GM18519 (cell line): ENCODE results near the gene CRY2.

Experiments
- ATAC-seq: cut with Tn5 transposase; IDR thresholded peaks from one replicate; pipeline ENCODE4 v1.9.1; 2021; ENCODE audit warnings: mild to moderate bottlenecking, moderate library complexity; ENCODE audit not compliant: unreplicated experiment, low FRiP score

Gene CRY2

DNA sequence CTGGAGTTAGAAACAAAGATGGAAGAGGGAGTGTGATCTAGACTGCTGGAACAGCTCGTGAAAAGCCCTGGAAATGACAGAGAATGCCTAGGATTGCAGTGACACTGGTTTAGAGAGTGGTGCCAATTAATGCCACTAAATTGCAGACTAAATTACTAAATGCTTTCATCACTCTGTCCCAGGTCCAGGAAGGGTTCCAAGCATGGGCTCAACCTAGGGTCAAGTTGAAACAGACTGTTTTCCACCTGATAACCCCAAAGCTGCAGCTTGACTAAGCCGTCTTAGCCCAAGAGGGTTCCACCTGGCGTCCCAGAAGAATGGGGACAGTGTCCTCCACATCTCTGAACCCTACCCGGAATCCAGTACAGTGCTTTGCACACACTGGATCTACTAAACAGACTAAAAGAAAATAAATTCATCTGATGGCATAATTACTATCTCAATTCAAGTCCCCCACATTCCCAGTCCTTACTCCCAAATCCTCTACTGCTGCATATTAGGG lies 1.1 kb upstream of the CRY2 start:
- no peak for ATAC-seq

- no peak for ATAC-seq
These were observed 639 bp downstream of the CRY2 start for GRCh38 chr11:45847911-45848316.

- ATAC-seq, result no peak
These were observed 1.4 kb downstream of the CRY2 start for GRCh38 chr11:45848654-45849081.

DNA sequence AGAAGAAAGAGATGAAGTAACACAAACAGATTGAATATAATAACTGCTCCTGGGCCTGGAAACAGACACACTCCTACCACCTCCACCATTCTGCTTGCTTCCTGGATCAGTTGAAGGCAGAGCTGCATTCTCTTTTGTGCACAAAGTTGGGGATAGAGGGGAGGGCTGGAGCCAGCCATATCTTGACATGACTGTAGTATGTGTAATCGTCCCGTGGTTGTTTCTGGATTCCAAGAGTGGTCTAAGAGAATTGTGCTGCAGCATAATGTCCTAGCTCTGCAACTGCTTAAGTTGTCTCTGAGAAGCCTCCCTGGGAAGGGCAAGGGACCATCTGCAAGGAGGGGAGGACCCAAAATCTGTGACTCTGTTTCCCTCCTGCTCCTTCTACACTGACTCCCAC lies 3.2 kb downstream of the CRY2 start:
- ATAC-seq, result no peak

DNA sequence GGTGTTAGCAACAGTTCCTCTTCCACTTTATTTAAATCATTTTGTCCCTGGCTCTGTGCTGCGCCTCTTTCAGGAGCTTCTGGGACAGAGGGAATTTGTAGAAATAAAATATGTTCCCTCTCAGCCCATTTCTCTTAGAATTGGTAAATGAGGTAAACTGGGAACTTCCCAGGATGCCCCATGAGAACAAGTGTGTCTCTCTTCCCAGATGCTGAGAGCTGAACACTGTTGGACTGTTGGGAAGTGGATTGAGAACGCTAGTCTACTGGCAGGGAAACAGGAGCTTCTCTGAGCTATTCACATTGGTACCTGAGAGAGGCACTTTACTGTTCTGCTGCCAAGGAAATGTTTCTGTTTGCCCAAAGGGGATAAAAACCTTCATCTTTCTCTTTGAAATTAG lies 4.0 kb downstream of the CRY2 start:
- no peak for ATAC-seq

- no peak for ATAC-seq
These were observed 4.9 kb downstream of the CRY2 start for GRCh38 chr11:45852018-45852711.

DNA sequence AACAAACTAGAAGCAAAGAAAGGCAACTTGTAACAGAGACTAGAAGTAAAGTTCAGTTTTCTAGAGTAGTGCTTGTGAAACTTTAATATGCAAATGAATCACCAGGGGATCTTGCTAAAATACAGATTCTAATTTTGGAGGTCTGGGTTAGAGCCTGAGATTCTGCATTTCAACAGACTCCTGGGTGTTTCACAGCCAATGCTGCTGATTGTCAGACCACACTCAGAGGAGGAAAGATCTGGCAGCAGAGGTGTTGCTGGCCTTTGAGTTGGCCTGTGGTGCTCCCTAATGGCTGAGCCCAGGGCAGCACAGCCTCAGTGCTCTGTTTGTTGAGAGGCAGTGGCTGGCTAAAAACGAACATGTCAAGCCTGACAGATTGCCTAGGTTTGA lies 5.4 kb downstream of the CRY2 start:
- ATAC-seq, result no peak

GRCh38 chr11:45853332-45854219 lies 6.3 kb downstream of the CRY2 start:
- ATAC-seq, result no peak

DNA sequence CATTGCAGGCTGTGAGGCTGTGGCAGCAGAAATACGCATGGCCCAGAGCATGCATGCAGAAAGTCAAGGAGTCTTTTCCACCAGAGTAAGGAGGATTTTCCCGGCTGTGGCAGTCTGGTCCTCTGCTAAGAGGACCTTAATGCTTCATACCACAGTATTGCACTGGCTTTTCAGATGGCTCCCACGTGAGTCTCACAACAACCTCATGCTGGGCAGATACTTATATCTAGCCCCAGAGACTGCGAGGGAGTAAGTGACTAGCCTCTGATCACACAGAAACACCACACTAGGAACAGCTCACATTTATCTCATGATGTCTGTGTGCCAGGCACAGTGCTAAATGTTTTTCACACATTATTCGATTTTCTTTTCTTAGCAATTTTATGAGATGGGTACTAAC lies 8.0 kb downstream of the CRY2 start:
- no peak for ATAC-seq

DNA sequence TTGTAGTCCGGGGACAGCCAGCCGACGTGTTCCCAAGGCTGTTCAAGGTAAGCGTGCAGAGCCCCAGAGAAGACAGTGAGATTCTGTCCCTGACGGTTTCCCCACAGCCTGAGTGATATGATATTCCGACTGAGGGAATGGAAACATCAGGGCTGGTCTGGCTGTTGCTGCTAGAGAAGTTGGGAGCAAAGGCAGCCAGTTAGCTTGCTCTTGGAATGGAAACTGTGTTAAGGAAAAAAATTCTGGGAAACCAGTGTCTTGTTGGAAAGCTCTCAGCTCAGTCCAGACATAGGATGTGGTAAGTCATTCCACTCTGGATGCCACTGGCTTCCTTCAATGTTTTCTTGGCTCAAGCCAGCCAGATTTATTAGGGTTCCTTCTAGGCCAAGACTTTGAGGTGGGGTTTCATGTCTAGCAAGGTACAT lies 8.8 kb downstream of the CRY2 start:
- no peak for ATAC-seq

DNA sequence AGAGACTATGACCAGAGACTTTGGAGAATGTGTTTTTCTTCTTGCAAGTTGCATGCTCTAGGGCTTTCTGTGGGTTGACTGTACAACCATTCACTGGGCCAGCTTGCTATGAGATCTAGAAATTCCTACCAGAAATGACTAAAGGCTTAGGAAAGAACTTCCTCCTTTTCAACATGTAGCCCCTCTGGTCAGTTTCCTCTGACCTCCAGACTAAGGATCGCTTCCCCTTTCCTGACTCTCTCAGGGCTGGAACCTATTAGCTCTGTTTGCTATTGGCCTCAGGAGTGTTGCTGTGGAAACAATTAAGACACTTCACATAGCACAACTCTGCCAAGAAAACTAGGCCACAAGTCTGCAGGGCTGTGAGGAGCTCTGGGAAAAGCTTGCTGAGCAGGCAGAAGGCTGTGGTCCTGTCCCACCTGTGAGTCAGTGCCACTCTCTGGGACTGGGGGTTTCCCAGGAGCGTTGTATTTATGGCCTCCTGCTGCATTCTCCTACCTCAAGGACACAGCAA lies 10.7 kb downstream of the CRY2 start:
- no peak for ATAC-seq

DNA sequence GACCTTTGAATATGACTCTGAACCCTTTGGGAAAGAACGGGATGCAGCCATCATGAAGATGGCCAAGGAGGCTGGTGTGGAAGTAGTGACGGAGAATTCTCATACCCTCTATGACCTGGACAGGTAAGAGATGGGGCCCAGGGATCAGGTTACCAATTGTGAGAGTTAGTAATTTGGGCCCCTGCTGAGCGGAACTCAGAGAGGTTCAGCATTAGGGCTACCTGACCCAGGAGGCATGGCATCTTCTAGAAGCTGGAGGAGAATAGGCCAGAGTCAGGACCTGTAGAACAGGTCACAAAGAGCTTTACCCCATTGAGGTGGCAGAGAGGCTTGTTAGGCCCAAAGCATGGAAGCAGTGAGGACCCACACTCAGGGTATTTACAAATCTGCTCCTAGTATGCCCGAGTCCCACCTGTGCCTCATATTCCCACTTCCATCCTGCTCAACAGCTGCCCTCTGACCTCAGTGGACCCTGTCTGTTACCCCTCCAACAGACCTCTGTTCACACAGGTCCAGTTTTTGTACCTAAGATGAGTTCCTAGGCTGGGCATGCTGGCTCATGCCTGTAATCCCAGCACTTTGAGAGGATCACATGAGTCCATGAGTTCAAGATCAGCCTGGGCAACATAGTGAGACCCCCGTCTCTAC lies 11.6 kb downstream of the CRY2 start:
- no peak for ATAC-seq

- ATAC-seq, result no peak
These were observed 12.4 kb downstream of the CRY2 start for GRCh38 chr11:45859661-45860140.

DNA sequence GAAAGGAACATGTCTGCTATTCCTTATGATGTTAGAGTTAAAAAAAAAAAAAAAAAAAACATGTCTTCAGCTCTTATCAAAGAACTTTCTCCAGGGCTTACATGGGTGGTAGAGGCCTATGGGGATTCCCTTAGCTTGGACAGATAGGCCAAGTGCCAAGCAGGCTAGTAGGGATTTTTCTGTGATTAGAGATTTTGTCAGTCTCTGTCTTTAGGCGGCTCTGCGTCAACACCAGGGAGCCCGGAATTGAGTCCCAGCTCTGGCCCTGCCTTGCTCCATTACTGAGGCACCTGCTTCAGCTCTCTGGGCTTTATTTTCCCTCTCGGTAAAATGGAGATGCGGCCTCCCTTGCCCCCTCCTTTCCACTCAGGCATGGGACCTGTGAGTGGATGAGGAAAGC lies 13.1 kb downstream of the CRY2 start:
- ATAC-seq, result no peak

DNA sequence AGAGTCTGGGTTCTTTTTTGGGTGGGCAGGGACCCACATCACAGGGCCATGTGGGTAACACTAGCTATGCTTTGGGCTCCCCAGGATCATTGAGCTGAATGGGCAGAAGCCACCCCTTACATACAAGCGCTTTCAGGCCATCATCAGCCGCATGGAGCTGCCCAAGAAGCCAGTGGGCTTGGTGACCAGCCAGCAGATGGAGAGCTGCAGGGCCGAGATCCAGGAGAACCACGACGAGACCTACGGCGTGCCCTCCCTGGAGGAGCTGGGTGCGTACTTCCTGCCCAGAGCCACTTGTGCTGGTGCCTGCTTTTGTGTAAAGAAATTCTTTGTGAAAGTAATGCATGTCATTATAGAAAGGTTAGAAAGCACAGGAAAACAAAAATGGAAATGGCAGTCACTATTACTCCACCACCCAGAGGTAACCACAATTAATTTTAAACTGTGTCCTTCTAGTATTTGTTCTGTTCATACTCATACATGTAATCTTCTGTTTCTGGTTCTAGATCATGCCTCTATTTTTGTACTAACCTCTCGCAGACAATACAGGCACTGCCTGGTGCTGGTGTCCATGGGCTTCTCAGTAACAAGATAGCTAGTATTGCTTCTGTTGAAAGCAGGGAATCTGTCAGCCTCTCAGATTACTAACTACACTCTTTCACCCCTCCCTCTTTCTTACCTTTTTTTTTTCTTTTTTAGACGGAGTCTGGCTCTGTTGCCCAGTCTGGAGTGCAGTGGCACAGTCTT lies 13.7 kb downstream of the CRY2 start:
- ATAC-seq, result no peak

DNA sequence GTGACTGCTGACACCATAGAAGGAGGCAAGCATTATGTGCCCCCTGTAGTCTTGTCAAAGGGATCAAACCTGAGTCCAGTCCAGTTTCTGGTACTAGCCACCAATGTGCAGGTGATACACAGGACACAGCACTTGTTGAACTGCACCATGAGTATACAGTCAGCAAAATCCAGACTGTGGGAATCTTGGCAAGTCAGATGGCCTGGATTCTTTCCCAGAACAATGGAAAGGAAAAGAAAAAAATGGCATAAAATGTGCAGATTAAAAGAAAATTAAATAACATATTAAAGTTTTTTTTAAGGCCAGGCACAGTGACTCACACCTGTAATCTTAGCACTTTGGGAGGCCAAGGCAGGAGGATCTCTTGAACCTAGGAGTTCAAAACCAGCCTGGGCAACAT lies 16.8 kb downstream of the CRY2 start:
- no peak for ATAC-seq

DNA sequence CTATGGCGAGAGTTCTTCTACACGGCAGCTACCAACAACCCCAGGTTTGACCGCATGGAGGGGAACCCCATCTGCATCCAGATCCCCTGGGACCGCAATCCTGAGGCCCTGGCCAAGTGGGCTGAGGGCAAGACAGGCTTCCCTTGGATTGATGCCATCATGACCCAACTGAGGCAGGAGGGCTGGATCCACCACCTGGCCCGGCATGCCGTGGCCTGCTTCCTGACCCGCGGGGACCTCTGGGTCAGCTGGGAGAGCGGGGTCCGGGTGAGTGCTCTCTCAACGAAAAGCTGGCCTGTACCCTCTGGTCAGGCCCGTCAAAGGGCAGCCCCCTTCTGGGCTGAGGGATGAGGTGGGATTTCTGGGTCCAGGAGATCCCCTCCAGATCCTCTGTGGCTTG lies 22.3 kb downstream of the CRY2 start:
- no peak for ATAC-seq

DNA sequence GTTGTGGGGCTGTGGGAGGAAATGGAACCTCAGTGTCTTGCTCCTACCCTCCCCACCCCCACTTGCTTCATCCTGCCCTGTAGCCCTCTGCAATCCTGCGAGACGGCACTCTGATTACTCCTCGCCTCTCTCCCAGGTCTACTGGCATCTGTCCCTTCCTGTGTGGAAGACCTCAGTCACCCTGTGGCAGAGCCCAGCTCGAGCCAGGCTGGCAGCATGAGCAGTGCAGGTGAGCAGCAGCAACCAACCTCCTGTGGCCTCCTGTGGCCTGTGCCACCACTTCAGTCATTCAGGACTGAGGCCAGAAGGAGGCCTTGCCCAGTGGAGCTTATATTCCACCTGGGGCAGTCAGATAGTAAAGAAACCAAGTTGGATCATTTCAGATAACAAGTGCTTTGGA lies 23.4 kb downstream of the CRY2 start:
- no peak for ATAC-seq

DNA sequence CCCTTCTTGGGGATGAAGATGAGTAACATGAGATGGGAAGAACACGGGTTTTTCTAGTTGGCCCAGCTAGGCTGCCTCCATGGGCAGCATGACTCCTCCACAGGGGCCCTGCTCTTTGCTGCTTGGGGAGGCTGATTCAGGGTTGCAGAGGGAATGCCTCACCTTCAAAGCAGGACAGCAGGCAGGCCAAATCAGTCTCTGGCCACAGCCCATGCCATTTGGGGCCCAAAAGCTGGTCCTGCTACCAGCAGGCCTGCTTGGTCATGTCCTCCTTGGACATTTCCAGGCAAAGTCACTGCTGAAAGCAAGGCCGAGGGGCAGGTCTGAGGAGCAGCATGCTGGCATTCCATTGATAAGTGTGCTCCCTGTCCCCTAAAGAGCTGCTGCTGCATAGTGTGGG lies 24.4 kb downstream of the CRY2 start:
- ATAC-seq, result no peak

- ATAC-seq, result no peak
These were observed 25.5 kb downstream of the CRY2 start for GRCh38 chr11:45872651-45873356.
